CD4-positive, alpha-beta T cell treated with Interleukin-17A for 1 hour (primary cell): Measurements from ENCODE around the gene ODF2L.
"Not testable (repeated sequence)": the region's sequence is repeated elsewhere in the genome, so short reads cannot be mapped to it uniquely, and the experiment has no call there.

Source experiments
- DNase-seq: peaks from one replicate; pipeline ENCODE4 v3.0.0-alpha.2; 2020

Gene ODF2L

GRCh38 chr1:86387916-86388627 is 8.1 kb downstream of the ODF2L start:
- DNase-seq = no peak

- no peak for DNase-seq
Observed at GRCh38 chr1:86382878-86383277, 13.2 kb downstream of the ODF2L start.

GRCh38 chr1:86381223-86381622 is 14.9 kb downstream of the ODF2L start:
- no peak for DNase-seq

GRCh38 chr1:86380257-86380861 is 15.8 kb downstream of the ODF2L start:
- peak; percentile 67 for DNase-seq

GRCh38 chr1:86378813-86379212 is 17.3 kb downstream of the ODF2L start:
- DNase-seq = no peak

GRCh38 chr1:86377341-86377740 is 18.8 kb downstream of the ODF2L start:
- DNase-seq = no peak

GRCh38 chr1:86375688-86376087 is 20.4 kb downstream of the ODF2L start:
- no peak for DNase-seq

- DNase-seq = no peak
Observed at GRCh38 chr1:86370601-86371022, 25.5 kb downstream of the ODF2L start.

- no peak for DNase-seq
Observed at GRCh38 chr1:86365896-86366295, 30.2 kb downstream of the ODF2L start.

- no peak for DNase-seq
Observed at GRCh38 chr1:86362807-86363206, 33.3 kb downstream of the ODF2L start.

GRCh38 chr1:86357796-86358195 is 38.3 kb downstream of the ODF2L start:
- no peak for DNase-seq

- no peak for DNase-seq
Observed at GRCh38 chr1:86356247-86356646, 39.9 kb downstream of the ODF2L start.

GRCh38 chr1:86352086-86352485 is 44.0 kb downstream of the ODF2L start:
- no peak for DNase-seq

- DNase-seq = not testable (repeated sequence)
Observed at GRCh38 chr1:86350230-86350629, 45.9 kb downstream of the ODF2L start.

- DNase-seq = no peak
Observed at GRCh38 chr1:86346388-86346787, 49.7 kb downstream of the ODF2L start.

- DNase-seq = no peak
Observed at GRCh38 chr1:86345042-86345441, 51.1 kb downstream of the ODF2L start.

GRCh38 chr1:86339906-86340305 is 56.2 kb downstream of the ODF2L start:
- no peak for DNase-seq

GRCh38 chr1:86339014-86339812 is 56.9 kb downstream of the ODF2L start:
- DNase-seq = no peak

GRCh38 chr1:86335916-86336315 is 60.2 kb downstream of the ODF2L start:
- DNase-seq = no peak

GRCh38 chr1:86325264-86325663 is 70.9 kb downstream of the ODF2L start:
- DNase-seq = no peak

- no peak for DNase-seq
Observed at GRCh38 chr1:86324130-86324822, 71.8 kb downstream of the ODF2L start.

GRCh38 chr1:86322241-86322640 is 73.9 kb downstream of the ODF2L start:
- DNase-seq = no peak

- no peak for DNase-seq
Observed at GRCh38 chr1:86318436-86318835, 77.7 kb downstream of the ODF2L start.
